Measurements from ENCODE around the gene PPP1R14C.

- no peak for TF ChIP-seq TAF1 (IDR thresholded peaks at IDR 0.05; ENCODE audit: borderline replicate concordance, insufficient read depth, low read length)
- TF ChIP-seq POLR2AphosphoS5 (IDR thresholded peaks at IDR 0.05; ENCODE audit: low read depth, low read length), result no peak
- TF ChIP-seq REST (IDR thresholded peaks at IDR 0.05; ENCODE audit: insufficient read depth in 1 of 2, low read depth in 2 of 2, low read length in 2 of 2), result no peak
- TF ChIP-seq SIN3A (IDR thresholded peaks at IDR 0.05; ENCODE audit: borderline replicate concordance, insufficient read depth, low read length), result no peak
- no peak for TF ChIP-seq FOXP2 (optimal IDR thresholded peaks at IDR 0.05; ENCODE audit: borderline replicate concordance, extremely low read depth, extremely low read length, insufficient read depth)
Observed at GRCh38 chr6:150179030-150179429, 36.2 kb downstream of the PPP1R14C start.
